ENCODE results near the gene SMIM14. TPM values are rescaled to one million over a fixed set of nuclear protein-coding genes. Genes with fewer than 3 reads are reported as not detected.

Gene SMIM14
- total and polyA plus RNA-seq, 2 of the 8 experiments (the other 6 are each of a cell fraction or from before 2014, with no cell fraction given), result 29.1 to 31.0 TPM

DNA sequence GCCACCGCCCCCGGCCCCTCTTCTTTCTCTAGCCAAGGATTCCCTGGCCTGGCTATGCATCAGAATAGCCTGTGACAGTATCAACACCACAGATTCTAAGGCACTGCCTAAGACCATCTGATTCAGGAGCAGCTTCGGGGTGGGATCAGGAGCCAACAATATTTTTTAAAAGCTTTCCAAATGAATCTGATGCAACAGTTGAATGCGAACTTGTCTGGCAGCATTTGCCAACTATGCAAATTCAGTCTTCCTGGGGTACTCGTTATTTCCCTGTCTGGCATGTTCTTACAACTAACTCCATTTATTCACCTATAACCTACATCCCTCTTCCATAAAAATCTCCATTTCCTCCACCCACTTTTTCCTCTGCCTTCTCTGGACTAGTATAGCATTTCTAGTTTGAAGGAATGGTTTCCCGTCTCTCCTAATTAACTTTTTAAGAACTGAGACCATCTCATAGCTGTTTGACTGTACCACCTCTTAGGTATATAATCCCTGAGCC lies 75.3 kb downstream of the SMIM14 start (continued):
- no peak for TF ChIP-seq SAP30 (IDR thresholded peaks at IDR 0.05; ENCODE audit: insufficient read depth, insufficient replicate concordance, low read length)
